Skeletal muscle satellite cell (primary cell): Measurements from ENCODE around the gene TREH.
A peak's percentile ranks its signal among the peaks of the same experiment; 100 is the strongest.

ENCODE experiments used
- H3K27me3 ChIP-seq: 2 replicates; pipeline ENCODE4 v1.7.0; 2013; ENCODE audit warnings: low read length; ENCODE audit not compliant: control insufficient read depth, insufficient read depth
- H3K36me3 ChIP-seq: 2 replicates; pipeline ENCODE4 v1.7.0; 2013; ENCODE audit warnings: mild to moderate bottlenecking, control low read depth, low read length; ENCODE audit not compliant: insufficient read depth
- H3K4me1 ChIP-seq: 2 replicates; pipeline ENCODE4 v1.7.0; 2013; ENCODE audit warnings: low read length; ENCODE audit not compliant: control insufficient read depth, insufficient read depth
- H3K4me2 ChIP-seq: 2 replicates; pipeline ENCODE4 v1.7.0; 2013; ENCODE audit warnings: mild to moderate bottlenecking, low read length
- H3K4me3 ChIP-seq: 2 replicates; pipeline ENCODE4 v1.7.0; 2013; ENCODE audit warnings: low read length
- H3K9ac ChIP-seq: 2 replicates; pipeline ENCODE4 v1.7.0; 2013; ENCODE audit warnings: mild to moderate bottlenecking, low read depth, low read length, moderate library complexity
- H3K9me3 ChIP-seq: replicated peaks from 2 replicates; pipeline ENCODE4 v1.7.0; 2013; ENCODE audit warnings: mild to moderate bottlenecking, control low read depth, low read length

The TREH gene

GRCh38 chr11:118643142-118643994, 36.1 kb downstream of the TREH start:
- H3K27me3 ChIP-seq = no peaks in the 10 kb centered on the region
- H3K4me1 ChIP-seq = no peaks in the 10 kb centered on the region
- H3K9ac ChIP-seq = no peak overlapping the region
- no peaks in the 10 kb centered on the region for H3K9me3 ChIP-seq
- peaks cover 92% of the 10 kb centered on the region for H3K36me3 ChIP-seq
- H3K4me2 ChIP-seq = no peak overlapping the region
- no peak overlapping the region for H3K4me3 ChIP-seq

DNA sequence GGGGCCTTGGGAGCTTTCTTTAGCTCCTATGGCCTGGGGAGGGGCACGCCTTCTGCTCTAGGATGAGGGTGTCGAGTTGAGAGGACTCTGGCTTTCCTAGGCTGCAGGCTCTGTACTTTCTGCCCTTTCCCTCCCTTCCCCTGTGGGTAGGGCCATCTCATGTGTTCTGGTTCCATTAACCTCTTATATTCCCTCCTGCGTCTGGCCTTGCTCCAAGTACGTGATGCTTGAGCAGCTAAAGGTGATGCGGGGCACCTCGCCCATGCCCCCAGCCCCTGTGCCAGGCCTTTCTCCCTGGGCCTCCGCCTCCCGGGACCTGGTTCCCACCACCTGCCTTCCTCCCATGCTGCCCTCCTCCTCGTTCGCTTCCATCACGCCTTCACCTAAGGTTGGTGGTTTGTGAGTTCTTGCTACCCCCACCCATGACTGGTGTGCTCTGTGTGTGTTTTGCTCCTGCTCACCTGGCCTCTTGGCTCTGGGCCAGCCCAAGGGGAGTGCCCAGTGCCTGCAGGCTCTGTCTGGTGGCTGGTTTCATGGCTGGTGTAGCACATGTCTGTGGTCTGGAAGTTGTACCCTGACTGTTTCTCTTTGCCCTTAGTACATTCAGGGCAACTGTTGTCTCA, 37.9 kb downstream of the TREH start:
- peaks cover 91% of the 10 kb centered on the region for H3K36me3 ChIP-seq

GRCh38 chr11:118640332-118641154, 38.9 kb downstream of the TREH start:
- no peak overlapping the region for H3K9ac ChIP-seq
- H3K4me2 ChIP-seq = no peak overlapping the region
- no peak overlapping the region for H3K4me3 ChIP-seq
- peaks cover 94% of the 10 kb centered on the region for H3K36me3 ChIP-seq
- H3K4me1 ChIP-seq = peaks cover 6% of the 10 kb centered on the region
- H3K9me3 ChIP-seq = no peaks in the 10 kb centered on the region
- no peaks in the 10 kb centered on the region for H3K27me3 ChIP-seq

More for the DNA sequence above, 37.9 kb downstream of the TREH start:
- Histone ChIP-seq H3K9ac (no peak overlapping the region), H3K27me3 (no peaks in the 10 kb centered on the region), H3K4me2 (no peak overlapping the region), H3K9me3 (no peaks in the 10 kb centered on the region), H3K4me1 (peaks cover 4% of the 10 kb centered on the region), H3K4me3 (no peak overlapping the region)

GRCh38 chr11:118639899-118640298, 39.6 kb downstream of the TREH start:
- no peak overlapping the region for H3K4me2 ChIP-seq
- H3K9me3 ChIP-seq = no peaks in the 10 kb centered on the region
- H3K4me1 ChIP-seq = peaks cover 6% of the 10 kb centered on the region
- H3K9ac ChIP-seq = no peak overlapping the region
- H3K27me3 ChIP-seq = no peaks in the 10 kb centered on the region
- H3K4me3 ChIP-seq = no peak overlapping the region
- peaks cover 93% of the 10 kb centered on the region for H3K36me3 ChIP-seq

DNA sequence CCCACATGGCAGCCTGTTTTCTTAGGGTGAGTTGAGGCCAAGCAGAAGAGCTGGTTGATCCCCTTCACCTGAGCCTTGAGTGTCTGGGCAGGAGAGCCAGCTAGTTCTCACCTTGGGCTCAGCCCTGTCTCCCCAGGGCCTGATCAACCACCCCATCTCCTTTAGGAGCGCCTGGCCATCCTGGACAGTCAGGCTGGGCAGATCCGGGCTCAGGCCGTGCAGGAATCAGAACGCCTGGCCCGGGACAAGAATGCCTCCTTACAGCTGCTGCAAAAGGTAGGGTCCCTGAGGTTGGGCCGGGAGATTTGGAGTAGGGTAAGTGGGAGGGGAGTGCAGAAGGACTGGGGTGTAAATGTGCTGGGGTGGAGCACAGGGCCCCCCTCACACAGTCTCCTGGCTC, 40.7 kb downstream of the TREH start:
- no peaks in the 10 kb centered on the region for H3K9me3 ChIP-seq
- H3K36me3 ChIP-seq = peaks cover 82% of the 10 kb centered on the region
- H3K4me1 ChIP-seq = peaks cover 18% of the 10 kb centered on the region
- no peak overlapping the region for H3K9ac ChIP-seq
- H3K4me2 ChIP-seq = no peak overlapping the region
- H3K4me3 ChIP-seq = no peak overlapping the region
- H3K27me3 ChIP-seq = no peaks in the 10 kb centered on the region

GRCh38 chr11:118636569-118637290, 42.7 kb downstream of the TREH start:
- Histone ChIP-seq H3K4me1 (peaks cover 36% of the 10 kb centered on the region), H3K9ac (no peak overlapping the region), H3K27me3 (no peaks in the 10 kb centered on the region), H3K4me3 (no peak overlapping the region), H3K9me3 (no peaks in the 10 kb centered on the region), H3K36me3 (peaks cover 84% of the 10 kb centered on the region), H3K4me2 (no peak overlapping the region)

- Histone ChIP-seq H3K4me1 (peaks cover 36% of the 10 kb centered on the region), H3K36me3 (peaks cover 86% of the 10 kb centered on the region), H3K27me3 (no peaks in the 10 kb centered on the region), H3K4me2 (no peak overlapping the region), H3K9ac (no peak overlapping the region), H3K9me3 (no peaks in the 10 kb centered on the region), H3K4me3 (no peak overlapping the region)
Measured at GRCh38 chr11:118635642-118636041, 43.8 kb downstream of the TREH start.

- Histone ChIP-seq H3K4me3 (no peak overlapping the region), H3K4me2 (no peak overlapping the region), H3K36me3 (peaks cover 86% of the 10 kb centered on the region), H3K4me1 (peaks cover 36% of the 10 kb centered on the region), H3K9me3 (no peaks in the 10 kb centered on the region), H3K9ac (no peak overlapping the region), H3K27me3 (no peaks in the 10 kb centered on the region)
Measured at GRCh38 chr11:118635237-118635591, 44.2 kb downstream of the TREH start.

DNA sequence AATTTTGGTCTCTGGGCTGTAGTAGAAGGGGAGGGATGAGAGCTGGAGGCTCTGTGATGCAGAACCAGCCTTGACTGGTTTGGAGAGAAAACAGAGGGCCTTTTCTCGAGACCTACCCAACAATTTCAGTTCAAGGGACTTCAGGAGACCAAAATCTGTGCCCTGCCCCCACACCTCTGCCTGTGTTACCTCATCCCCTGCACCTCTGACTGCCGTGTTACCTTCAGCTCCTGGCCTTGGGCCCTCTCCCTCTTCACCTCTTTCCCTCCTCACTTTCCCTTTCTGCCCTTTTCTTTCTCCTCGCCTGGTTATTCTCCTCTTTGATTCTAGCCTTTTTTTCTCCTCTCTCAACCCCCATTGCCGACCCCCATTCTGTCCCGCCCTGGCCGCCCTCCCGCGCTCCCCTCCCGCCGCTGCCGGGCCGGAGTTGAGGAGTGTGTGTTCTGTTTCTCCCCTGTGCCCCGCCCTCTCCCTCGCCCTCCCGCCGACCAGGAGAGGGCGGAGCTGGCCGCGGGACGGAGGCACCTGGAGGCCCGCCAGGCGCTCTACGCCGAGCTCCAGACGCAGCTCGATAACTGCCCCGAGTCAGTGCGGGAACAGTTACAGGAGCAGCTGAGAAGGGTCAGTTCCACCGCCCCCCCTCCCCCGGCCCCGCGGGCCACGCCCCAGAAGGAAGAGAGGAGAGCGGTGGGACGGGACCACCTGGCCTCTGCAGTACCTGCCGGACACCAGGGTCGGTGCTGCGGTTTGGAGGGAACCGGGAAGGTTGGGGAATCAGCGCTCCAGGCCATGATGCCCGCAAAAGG, 44.8 kb downstream of the TREH start:
- Histone ChIP-seq H3K4me1 (peaks cover 36% of the 10 kb centered on the region), H3K9me3 (no peaks in the 10 kb centered on the region), H3K4me2 (peak overlapping the region; percentile 29), H3K27me3 (no peaks in the 10 kb centered on the region), H3K4me3 (no peak overlapping the region), H3K36me3 (peaks cover 85% of the 10 kb centered on the region), H3K9ac (peak overlapping the region; percentile 42)

DNA sequence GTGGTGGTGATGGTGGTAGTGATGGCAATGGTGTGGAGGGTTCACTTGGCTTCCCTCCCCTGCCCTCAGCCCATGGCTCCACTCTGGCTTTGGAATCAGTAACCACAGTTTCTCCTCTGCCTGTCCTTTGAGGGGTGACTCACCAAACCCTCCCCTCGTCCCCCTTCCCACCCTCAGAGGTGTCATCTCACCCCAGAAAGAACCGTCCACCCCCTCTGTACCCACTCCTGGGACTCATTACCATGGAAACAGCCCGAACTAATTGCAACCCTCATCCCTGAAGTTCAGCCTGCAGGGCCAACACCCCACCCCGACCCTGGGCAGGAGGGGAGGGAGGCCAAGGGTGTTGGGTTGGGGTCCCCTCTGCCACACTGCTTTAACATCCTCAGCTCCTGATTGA, 45.5 kb downstream of the TREH start:
- H3K9me3 ChIP-seq = no peaks in the 10 kb centered on the region
- peak overlapping the region; percentile 11 for H3K4me2 ChIP-seq
- peak overlapping the region; percentile 9 for H3K4me3 ChIP-seq
- H3K9ac ChIP-seq = no peak overlapping the region
- H3K36me3 ChIP-seq = peaks cover 86% of the 10 kb centered on the region
- H3K4me1 ChIP-seq = peaks cover 40% of the 10 kb centered on the region
- no peaks in the 10 kb centered on the region for H3K27me3 ChIP-seq
